Spleen (tissue), 11 donors: Measurements from ENCODE around the gene EDIL3. TPM values are rescaled to one million over a fixed set of nuclear protein-coding genes. Genes with fewer than 3 reads are reported as not detected.

Source experiments
- DNase-seq: peaks from one replicate; pipeline ENCODE4 v3.0.0-alpha.2; 2020
- H3K27ac ChIP-seq, 8 donors: fragments of 200-600 bp; sonication (generic) in 7 of 8; 1 replicate in 4 of 8; 2 replicates in 4 of 8; pipeline versions ENCODE4 v1.5.0 to v1.8.0; 2016 to 2021; ENCODE audit warnings: inconsistent platforms in 4 of 8, mild to moderate bottlenecking in 4 of 8, moderate library complexity in 1 of 8
- H3K27me3 ChIP-seq, 7 donors: fragments of 200-600 bp; sonication (generic) in 6 of 7; replicated peaks in 1 of 7; 1 replicate in 4 of 7; 2 replicates in 3 of 7; pipeline versions ENCODE4 v1.5.0 to v1.8.0; 2016 to 2021; ENCODE audit warnings: inconsistent platforms in 3 of 7, mild to moderate bottlenecking in 1 of 7
- H3K36me3 ChIP-seq, 6 donors: fragments of 200-600 bp; sonication (generic) in 5 of 6; 1 replicate in 4 of 6; 2 replicates in 2 of 6; pipeline versions ENCODE4 v1.5.0 to v1.8.0; 2016 to 2021; ENCODE audit warnings: inconsistent platforms in 2 of 6
- H3K4me1 ChIP-seq, 6 donors: fragments of 200-600 bp; sonication (generic) in 5 of 6; 1 replicate in 3 of 6; 2 replicates in 3 of 6; pipeline versions ENCODE4 v1.5.0 to v1.8.0; 2016 to 2021; ENCODE audit warnings: inconsistent platforms in 3 of 6
- H3K4me3 ChIP-seq, 8 donors: fragments of 200-600 bp; sonication (generic) in 7 of 8; 1 replicate in 4 of 8; 2 replicates in 4 of 8; pipeline versions ENCODE4 v1.5.0 to v1.8.0; 2016 to 2021; ENCODE audit warnings: inconsistent platforms in 4 of 8, mild to moderate bottlenecking in 4 of 8, moderate library complexity in 2 of 8
- H3K9me3 ChIP-seq, 8 donors: fragments of 200-600 bp; sonication (generic) in 7 of 8; 1 replicate in 4 of 8; 2 replicates in 4 of 8; pipeline versions ENCODE4 v1.5.0 to v1.8.0; 2016 to 2021; ENCODE audit warnings: inconsistent platforms in 4 of 8
- POLR2A ChIP-seq, 3 donors: fragments of 450-650 bp; IDR thresholded peaks; one replicate each; pipeline ENCODE4 v1.5.1; 2017; ENCODE audit warnings: antibody characterized with exemption in 3 of 3, mild to moderate bottlenecking in 1 of 3
- POLR2AphosphoS5 ChIP-seq, 3 donors: sonication (generic); formaldehyde crosslinking; IDR thresholded peaks; one replicate each; pipeline ENCODE4 v1.5.1; 2017; ENCODE audit warnings: antibody characterized with exemption in 3 of 3
- WGBS, 5 donors: extraction: QIAGEN DNeasy Blood & Tissue Kit in 3 of 5; methylation state at CpG; one replicate each; pipeline versions ENCODE4 v1.1.5 to v1.1.7; 2013 to 2018; 5-methylcytosine and 5-hydroxymethylcytosine counted together
- intact Hi-C: fragments of 100-400 bp; cut with DNase I; formaldehyde crosslinking; loops from one replicate; pipeline ENCODE4 v1.15.0; 2023; ENCODE audit warnings: low total_unique reads
- polyA plus RNA-seq, 3 donors: library from polyadenylated mRNA; stranded (reverse); fragments of 200-250 nt; gene quantifications; one replicate each; pipeline ENCODE4 v1.2.1, GENCODE V29; 2013
- total RNA-seq, 7 donors: library from RNA; depleted of rRNA in 3 of 7; stranded (reverse); fragments of >200 nt in 3 of 7; fragmentation: NEBNext Ultra II Directional in 4 of 7; extraction: Animal tissue kit (Norgen Biotek cat#: 25700) in 4 of 7; gene quantifications; one replicate each; pipeline versions ENCODE4 v1.1.0 to v1.2.1, GENCODE V29; 2016 to 2021
- TF ChIP-seq, protein P1 (sequence below), 11 experiments: fragments of 200-600 bp in 7 of 11; fragments of 450-650 bp in 4 of 11; sonication (generic) in 4 of 11; IDR thresholded peaks in 8 of 11; conservative IDR thresholded peaks in 3 of 11; 1 replicate in 7 of 11; 2 replicates in 4 of 11; pipeline versions ENCODE4 v1.4.0 to v1.8.0; 2016 to 2021; ENCODE audit warnings: antibody characterized with exemption in 11 of 11, inconsistent platforms in 4 of 11, mild to moderate bottlenecking in 1 of 11
- donor health status: healthy with polysubstance abuse.
- donor health status: DM: no; HTN: no; CAD: no; lungs with moderate emphysema.
- donor health status: DM: no; HTN: no; CAD: no.
- donor health status: Bipolar disorder and iron deficiency.
- donor health status: healthy.
- donor health status: DM: no; HTN: no; CAD: no.
- donor health status: DM: yes; HTN: yes; CAD: no.

EDIL3 gene
- total and polyA plus RNA-seq, 10 donors = 0.61 to 2.9 (median 2.1) TPM

DNA sequence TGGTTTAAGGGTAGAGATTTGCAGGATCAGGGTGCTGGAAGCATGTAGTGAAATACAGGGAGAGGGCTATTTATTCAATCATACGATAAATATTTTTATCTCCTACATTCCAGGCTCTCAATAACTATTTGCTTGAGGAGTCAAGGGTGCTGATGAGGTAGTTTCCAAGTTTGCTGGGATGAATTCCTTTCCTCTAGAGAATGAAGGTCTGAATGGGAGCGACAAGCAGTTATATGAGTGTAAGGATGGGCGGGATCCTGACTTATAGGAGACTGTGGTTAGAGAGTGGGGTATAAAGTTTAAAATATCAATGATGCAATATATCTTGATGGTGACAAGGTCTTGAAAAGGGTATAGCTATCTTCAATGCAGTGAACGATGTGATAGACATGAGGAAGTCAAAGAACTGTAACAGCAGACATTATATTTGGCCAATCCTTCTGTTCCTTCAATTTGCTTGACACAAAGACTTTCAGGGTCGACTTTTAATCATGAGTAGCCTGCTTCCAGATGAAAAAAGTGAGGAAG, 462.9 kb downstream of the EDIL3 start:
- TF ChIP-seq POLR2AphosphoS5 (IDR thresholded peaks at IDR 0.05) = no peak
- TF ChIP-seq POLR2A (IDR thresholded peaks at IDR 0.05) = no peak
- TF ChIP-seq, protein P1, sequence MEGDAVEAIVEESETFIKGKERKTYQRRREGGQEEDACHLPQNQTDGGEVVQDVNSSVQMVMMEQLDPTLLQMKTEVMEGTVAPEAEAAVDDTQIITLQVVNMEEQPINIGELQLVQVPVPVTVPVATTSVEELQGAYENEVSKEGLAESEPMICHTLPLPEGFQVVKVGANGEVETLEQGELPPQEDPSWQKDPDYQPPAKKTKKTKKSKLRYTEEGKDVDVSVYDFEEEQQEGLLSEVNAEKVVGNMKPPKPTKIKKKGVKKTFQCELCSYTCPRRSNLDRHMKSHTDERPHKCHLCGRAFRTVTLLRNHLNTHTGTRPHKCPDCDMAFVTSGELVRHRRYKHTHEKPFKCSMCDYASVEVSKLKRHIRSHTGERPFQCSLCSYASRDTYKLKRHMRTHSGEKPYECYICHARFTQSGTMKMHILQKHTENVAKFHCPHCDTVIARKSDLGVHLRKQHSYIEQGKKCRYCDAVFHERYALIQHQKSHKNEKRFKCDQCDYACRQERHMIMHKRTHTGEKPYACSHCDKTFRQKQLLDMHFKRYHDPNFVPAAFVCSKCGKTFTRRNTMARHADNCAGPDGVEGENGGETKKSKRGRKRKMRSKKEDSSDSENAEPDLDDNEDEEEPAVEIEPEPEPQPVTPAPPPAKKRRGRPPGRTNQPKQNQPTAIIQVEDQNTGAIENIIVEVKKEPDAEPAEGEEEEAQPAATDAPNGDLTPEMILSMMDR (IDR thresholded peaks at IDR 0.05 in 8 of 11, conservative IDR thresholded peaks at IDR 0.05 in 3 of 11) = no peak
- H3K27me3 ChIP-seq = no peaks in the 10 kb centered on the region
- 67 to 78% (median 72%) methylated on average over 5 of the region's 5 CpGs for WGBS, 5 donors
- no peak for DNase-seq
- H3K36me3 ChIP-seq = no peaks in the 10 kb centered on the region
- intact Hi-C loops = no loop called here
- no peak overlapping the region for H3K27ac ChIP-seq
- H3K4me1 ChIP-seq = peaks cover 0 to 8% (median 0%) of the 10 kb centered on the region in 6 donors
- peaks cover 0 to 10% (median 2%) of the 10 kb centered on the region in 8 donors for H3K9me3 ChIP-seq
- H3K4me3 ChIP-seq = no peak overlapping the region

DNA sequence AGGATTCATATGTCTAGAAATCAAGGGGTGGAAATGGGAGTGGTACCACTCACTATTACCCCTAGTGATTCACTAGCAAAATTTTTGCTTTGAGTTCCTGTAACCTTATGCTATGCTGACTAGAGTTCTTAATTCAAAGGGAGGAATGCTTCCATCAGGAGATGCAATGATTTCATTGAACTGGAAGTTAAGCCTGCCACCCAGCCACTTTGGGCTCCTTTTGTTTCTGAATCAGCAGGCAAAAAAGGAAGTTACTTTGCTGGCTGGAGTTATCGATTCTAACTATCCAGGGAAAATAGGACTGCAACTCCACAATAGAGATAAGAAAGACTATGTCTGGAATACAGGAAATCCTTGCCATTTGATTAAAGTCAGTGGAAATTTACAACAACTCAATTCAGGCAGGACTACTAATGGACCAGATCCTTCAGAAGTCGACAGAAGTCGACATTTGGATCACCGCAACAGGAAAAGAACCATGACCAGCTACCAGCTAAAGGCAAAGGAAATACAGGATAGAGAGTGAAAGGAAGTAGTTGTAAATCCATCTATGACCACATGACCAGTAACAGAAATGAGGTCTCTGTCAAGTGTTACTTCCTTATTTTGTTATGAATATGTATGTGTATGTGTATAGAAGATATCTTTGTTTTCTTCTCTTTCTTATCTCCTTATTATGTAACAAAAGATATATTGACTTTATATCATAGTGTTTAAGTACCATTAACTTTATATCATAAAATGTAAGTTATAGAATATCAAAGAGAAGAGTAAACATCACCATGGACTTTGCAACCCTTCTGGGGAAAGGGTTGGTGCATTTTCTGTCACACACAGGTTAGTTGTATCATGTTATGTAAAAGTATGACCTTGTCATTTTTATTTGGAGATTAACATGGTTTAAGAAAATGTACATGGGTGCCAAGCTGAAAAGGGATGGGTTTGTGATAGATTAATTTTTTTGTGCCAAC, 465.3 kb downstream of the EDIL3 start:
- Histone ChIP-seq H3K27ac (peak overlapping the region in 4 of 8 donors; percentile 6 to 14 (median 8)), H3K4me1 (peaks cover 0 to 12% (median 0%) of the 10 kb centered on the region in 6 donors), H3K36me3 (no peaks in the 10 kb centered on the region), H3K27me3 (no peaks in the 10 kb centered on the region), H3K4me3 (no peak overlapping the region), H3K9me3 (peaks cover 0 to 10% (median 2%) of the 10 kb centered on the region in 8 donors)
- TF ChIP-seq POLR2AphosphoS5 (IDR thresholded peaks at IDR 0.05) (no peak), POLR2A (IDR thresholded peaks at IDR 0.05) (no peak)
- TF ChIP-seq, protein P1 (IDR thresholded peaks at IDR 0.05 in 8 of 11, conservative IDR thresholded peaks at IDR 0.05 in 3 of 11) = no peak
- intact Hi-C loops = no loop called here
- DNase-seq = no peak
- 28 to 38% (median 32%) methylated on average over 4 of the region's 4 CpGs for WGBS, 5 donors

DNA sequence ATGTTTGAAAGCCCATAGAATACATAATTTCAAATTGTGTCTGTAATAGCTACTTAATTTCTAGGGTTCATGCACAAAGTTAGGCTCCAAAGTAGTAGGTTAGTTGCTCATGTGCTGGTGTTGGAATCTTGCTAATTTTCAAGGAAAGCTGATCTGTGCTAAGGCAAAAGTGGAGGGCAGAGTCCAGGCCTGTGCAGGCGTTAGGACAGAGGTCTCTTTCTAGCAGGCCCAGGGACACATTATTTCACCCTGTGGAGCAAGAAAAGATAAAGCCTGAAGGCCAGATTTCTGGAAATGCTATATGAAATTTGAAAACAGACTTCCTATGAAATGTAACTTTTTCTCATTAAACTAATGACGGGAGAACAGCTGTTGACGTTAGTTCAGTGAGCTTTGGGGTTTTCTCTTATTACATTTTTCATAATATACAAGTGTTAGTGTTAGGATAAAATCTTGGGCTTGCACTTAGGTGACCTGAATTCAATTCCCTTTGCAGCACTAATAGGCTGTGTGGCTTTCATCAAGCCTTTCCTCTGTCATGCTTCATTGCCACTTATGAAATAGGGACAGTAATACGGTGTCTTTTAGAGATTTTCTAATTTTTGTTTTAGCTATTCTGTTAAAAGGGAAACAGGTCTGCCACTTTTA, 467.3 kb downstream of the EDIL3 start:
- DNase-seq = no peak
- Histone ChIP-seq H3K9me3 (no peaks in the 10 kb centered on the region), H3K4me1 (peaks cover 0 to 17% (median 2%) of the 10 kb centered on the region in 6 donors), H3K27me3 (no peaks in the 10 kb centered on the region), H3K27ac (no peak overlapping the region), H3K4me3 (no peak overlapping the region), H3K36me3 (no peaks in the 10 kb centered on the region)
- intact Hi-C loops = no loop called here
- TF ChIP-seq POLR2AphosphoS5 (IDR thresholded peaks at IDR 0.05) = no peak
- TF ChIP-seq POLR2A (IDR thresholded peaks at IDR 0.05) = no peak
- TF ChIP-seq, protein P1 (IDR thresholded peaks at IDR 0.05 in 8 of 11, conservative IDR thresholded peaks at IDR 0.05 in 3 of 11) = no peak
- 61 to 90% (median 86%) methylated on average over 4 of the region's 4 CpGs for WGBS, 5 donors
